ENCODE measurements around the gene QSOX1. TPM values are rescaled to one million over a fixed set of nuclear protein-coding genes. Genes with fewer than 3 reads are reported as not detected.

QSOX1 gene
- total RNA-seq, 4 donors from 2014 or later = 104 to 138 (median 107) TPM

- Histone ChIP-seq H3K4me1 (no peaks in the 10 kb centered on the region), H3K9me3 (no peaks in the 10 kb centered on the region), H3K4me3 (no peak overlapping the region), H3K27me3 (no peaks in the 10 kb centered on the region), H3K36me3 (peaks cover 17 to 81% (median 65%) of the 10 kb centered on the region in 4 donors), H3K27ac (replicated peaks in 1 of 4) (no peak overlapping the region)
- no peak for DNase-seq (ENCODE audit: extremely low spot score)
- TF ChIP-seq POLR2AphosphoS5 (IDR thresholded peaks at IDR 0.05) (no peak), POLR2A (IDR thresholded peaks at IDR 0.05; ENCODE audit: low read depth) (no peak), EP300 (IDR thresholded peaks at IDR 0.05) (no peak)
- TF ChIP-seq, protein P1, sequence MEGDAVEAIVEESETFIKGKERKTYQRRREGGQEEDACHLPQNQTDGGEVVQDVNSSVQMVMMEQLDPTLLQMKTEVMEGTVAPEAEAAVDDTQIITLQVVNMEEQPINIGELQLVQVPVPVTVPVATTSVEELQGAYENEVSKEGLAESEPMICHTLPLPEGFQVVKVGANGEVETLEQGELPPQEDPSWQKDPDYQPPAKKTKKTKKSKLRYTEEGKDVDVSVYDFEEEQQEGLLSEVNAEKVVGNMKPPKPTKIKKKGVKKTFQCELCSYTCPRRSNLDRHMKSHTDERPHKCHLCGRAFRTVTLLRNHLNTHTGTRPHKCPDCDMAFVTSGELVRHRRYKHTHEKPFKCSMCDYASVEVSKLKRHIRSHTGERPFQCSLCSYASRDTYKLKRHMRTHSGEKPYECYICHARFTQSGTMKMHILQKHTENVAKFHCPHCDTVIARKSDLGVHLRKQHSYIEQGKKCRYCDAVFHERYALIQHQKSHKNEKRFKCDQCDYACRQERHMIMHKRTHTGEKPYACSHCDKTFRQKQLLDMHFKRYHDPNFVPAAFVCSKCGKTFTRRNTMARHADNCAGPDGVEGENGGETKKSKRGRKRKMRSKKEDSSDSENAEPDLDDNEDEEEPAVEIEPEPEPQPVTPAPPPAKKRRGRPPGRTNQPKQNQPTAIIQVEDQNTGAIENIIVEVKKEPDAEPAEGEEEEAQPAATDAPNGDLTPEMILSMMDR (IDR thresholded peaks at IDR 0.05) = no peak
- intact Hi-C loops (cut with DNase I) = no loop called here
- WGBS = 95% methylated on average over 7 of the region's 9 CpGs
These were observed 41.2 kb downstream of the QSOX1 start for GRCh38 chr1:180195916-180196315.

DNA sequence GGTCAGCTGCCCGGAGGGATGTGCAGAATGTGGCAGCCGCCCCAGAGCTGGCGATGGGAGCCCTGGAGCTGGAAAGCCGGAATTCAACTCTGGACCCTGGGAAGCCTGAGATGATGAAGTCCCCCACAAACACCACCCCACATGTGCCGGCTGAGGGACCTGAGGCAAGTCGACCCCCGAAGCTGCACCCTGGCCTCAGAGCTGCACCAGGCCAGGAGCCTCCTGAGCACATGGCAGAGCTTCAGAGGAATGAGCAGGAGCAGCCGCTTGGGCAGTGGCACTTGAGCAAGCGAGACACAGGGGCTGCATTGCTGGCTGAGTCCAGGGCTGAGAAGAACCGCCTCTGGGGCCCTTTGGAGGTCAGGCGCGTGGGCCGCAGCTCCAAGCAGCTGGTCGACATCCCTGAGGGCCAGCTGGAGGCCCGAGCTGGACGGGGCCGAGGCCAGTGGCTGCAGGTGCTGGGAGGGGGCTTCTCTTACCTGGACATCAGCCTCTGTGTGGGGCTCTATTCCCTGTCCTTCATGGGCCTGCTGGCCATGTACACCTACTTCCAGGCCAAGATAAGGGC is 41.9 kb downstream of the QSOX1 start:
- Histone ChIP-seq H3K27me3 (no peaks in the 10 kb centered on the region), H3K4me1 (no peaks in the 10 kb centered on the region), H3K4me3 (no peak overlapping the region), H3K27ac (replicated peaks in 1 of 4) (no peak overlapping the region), H3K9me3 (no peaks in the 10 kb centered on the region), H3K36me3 (peaks cover 17 to 74% (median 59%) of the 10 kb centered on the region in 4 donors)
- intact Hi-C loops (cut with DNase I) = no loop called here
- TF ChIP-seq, protein P1 (IDR thresholded peaks at IDR 0.05) = no peak
- TF ChIP-seq POLR2A (IDR thresholded peaks at IDR 0.05; ENCODE audit: low read depth) = no peak
- TF ChIP-seq EP300 (IDR thresholded peaks at IDR 0.05) = no peak
- no peak for TF ChIP-seq POLR2AphosphoS5 (IDR thresholded peaks at IDR 0.05)
- no peak for DNase-seq (ENCODE audit: extremely low spot score)
- WGBS = 81% methylated on average over 9 of the region's 17 CpGs

GRCh38 chr1:180197231-180197630 is 42.6 kb downstream of the QSOX1 start:
- Histone ChIP-seq H3K36me3 (peaks cover 17 to 67% (median 54%) of the 10 kb centered on the region in 4 donors), H3K4me3 (no peak overlapping the region), H3K27me3 (no peaks in the 10 kb centered on the region), H3K9me3 (no peaks in the 10 kb centered on the region), H3K27ac (replicated peaks in 1 of 4) (no peak overlapping the region), H3K4me1 (no peaks in the 10 kb centered on the region)
- no peak for DNase-seq (ENCODE audit: extremely low spot score)
- intact Hi-C loops (cut with DNase I) = no loop called here
- TF ChIP-seq, protein P1 (IDR thresholded peaks at IDR 0.05) = no peak
- TF ChIP-seq EP300 (IDR thresholded peaks at IDR 0.05) (no peak), POLR2A (IDR thresholded peaks at IDR 0.05; ENCODE audit: low read depth) (no peak)
- WGBS = 80% methylated on average over 1 of the region's 5 CpGs

DNA sequence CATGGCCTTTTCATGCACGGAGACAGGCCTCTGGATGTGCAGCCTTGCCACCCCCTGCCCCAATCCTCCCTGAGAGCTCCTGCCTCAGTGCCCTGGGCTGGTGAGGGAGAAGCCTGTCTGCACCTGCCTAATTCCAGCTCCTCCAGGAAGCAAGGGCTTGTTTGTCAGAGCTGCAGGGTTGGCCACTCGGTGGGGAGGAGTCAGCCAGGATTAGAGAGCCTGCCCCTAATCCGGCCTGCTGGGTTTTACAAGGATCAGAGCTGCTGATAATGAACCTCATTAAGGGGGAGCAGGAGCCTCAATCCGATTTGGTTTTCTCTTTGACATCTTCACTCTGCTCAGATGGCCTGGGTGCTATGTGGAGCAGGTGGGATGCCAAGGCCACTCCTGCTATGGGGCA is 43.5 kb downstream of the QSOX1 start:
- Histone ChIP-seq H3K36me3 (peaks cover 17 to 60% (median 49%) of the 10 kb centered on the region in 4 donors), H3K4me1 (no peaks in the 10 kb centered on the region), H3K9me3 (no peaks in the 10 kb centered on the region), H3K27ac (replicated peaks in 1 of 4) (no peak overlapping the region), H3K27me3 (no peaks in the 10 kb centered on the region), H3K4me3 (no peak overlapping the region)
- DNase-seq (ENCODE audit: extremely low spot score) = no peak
- intact Hi-C loops (cut with DNase I) = no loop called here
- TF ChIP-seq EP300 (IDR thresholded peaks at IDR 0.05) (no peak), POLR2A (IDR thresholded peaks at IDR 0.05; ENCODE audit: low read depth) (no peak), POLR2AphosphoS5 (IDR thresholded peaks at IDR 0.05) (no peak)
- TF ChIP-seq, protein P1 (IDR thresholded peaks at IDR 0.05) = no peak
- 83% methylated on average over 2 of the region's 4 CpGs for WGBS

GRCh38 chr1:180198611-180199010 is 43.9 kb downstream of the QSOX1 start:
- intact Hi-C loops (cut with DNase I) = no loop called here
- no peak for TF ChIP-seq POLR2AphosphoS5 (IDR thresholded peaks at IDR 0.05)
- no peak for TF ChIP-seq POLR2A (IDR thresholded peaks at IDR 0.05; ENCODE audit: low read depth)
- TF ChIP-seq, protein P1 (IDR thresholded peaks at IDR 0.05) = no peak
- no peak for TF ChIP-seq EP300 (IDR thresholded peaks at IDR 0.05)
- no peak for DNase-seq (ENCODE audit: extremely low spot score)
- 97% methylated on average over 5 of the region's 5 CpGs for WGBS
- Histone ChIP-seq H3K36me3 (peaks cover 17 to 55% (median 47%) of the 10 kb centered on the region in 4 donors), H3K4me1 (no peaks in the 10 kb centered on the region), H3K4me3 (no peak overlapping the region), H3K9me3 (no peaks in the 10 kb centered on the region), H3K27me3 (no peaks in the 10 kb centered on the region), H3K27ac (replicated peaks in 1 of 4) (no peak overlapping the region)

Measured in esophagus muscularis mucosa (tissue), 4 donors.